Stimulated activated CD8-positive, alpha-beta memory T cell treated with anti-CD3 and anti-CD28 coated beads, Interleukin-12 subunit alpha, Interleukin-12 subunit beta, amount 100 ng/mL, for 1 hour (primary cell): ENCODE measurements around the gene MGMT.

Experiments used
- DNase-seq: peaks from one replicate; pipeline ENCODE4 v3.0.0-alpha.2; 2020; ENCODE audit warnings: low read depth

The MGMT gene

DNA sequence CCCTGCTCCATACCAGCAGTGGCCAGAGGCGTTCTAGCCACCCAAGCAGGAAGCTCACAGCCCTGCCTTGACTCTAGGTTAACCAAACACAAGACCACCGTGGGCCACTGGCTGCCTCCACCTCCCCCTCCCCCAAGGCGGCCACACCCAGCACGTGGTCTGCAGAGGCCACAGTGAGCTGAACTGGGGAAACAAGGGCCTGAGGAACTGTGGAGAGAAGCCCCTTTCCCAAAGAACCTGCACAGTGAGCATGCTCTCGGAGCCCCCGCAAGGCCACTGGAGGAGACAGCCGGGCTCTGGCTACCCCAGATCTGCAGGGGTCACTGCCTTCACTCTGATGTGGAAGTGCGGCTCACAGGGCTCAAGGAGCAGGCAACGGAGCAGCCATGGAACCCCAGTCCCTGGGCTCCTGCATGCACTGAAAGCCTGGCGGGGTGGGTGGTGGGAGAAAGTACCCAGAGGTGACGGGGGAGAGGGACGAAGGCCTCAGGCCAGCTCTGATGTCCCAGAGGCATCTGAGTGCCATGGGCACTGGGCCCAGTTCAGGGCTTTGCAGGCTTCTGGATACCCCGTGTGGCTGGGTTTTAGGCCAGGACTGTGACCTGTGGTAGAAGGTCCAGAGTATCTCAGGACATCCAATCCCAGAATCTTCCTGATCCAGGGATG is 307.8 kb downstream of the MGMT start:
- no peak for DNase-seq

DNA sequence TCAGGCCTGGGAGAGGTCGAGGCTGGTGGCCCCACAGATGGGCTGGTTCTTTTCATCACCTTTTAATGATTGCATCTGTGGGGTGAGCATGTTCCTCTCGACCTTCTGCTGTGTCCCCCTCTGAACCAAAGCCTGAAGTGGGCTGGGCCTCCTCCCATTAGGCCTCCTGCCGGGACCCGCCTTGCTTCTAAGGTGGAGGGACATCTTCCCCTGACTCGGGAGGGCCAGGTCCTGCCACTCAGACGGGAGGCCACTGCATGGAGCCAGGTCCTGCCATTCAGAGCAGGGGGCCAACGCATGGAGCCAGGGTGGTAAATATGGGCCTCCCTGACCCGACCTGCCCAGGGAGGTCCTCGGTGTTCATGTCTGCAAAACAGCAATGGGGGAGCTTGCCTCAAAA is 308.6 kb downstream of the MGMT start:
- no peak for DNase-seq

DNA sequence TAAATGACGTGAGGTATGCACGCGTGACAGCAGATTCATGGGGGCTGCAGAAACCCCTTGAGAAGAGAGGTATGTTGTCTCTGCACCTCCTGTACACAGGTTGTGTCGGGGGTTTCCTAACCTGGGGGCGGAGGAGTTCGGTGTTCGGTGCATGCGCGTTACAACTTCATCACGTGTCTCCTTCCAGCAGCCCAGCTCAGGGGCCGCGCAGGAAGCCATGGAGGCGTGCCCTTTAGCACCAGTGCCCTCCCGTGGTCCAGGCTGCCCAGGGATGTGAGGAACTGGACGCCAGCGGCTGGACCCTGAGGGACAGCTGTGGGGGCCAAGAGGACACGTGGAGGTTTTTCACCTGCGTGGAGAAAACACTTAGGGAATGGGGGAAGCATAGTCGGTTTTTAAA is 310.6 kb downstream of the MGMT start:
- no peak for DNase-seq

DNA sequence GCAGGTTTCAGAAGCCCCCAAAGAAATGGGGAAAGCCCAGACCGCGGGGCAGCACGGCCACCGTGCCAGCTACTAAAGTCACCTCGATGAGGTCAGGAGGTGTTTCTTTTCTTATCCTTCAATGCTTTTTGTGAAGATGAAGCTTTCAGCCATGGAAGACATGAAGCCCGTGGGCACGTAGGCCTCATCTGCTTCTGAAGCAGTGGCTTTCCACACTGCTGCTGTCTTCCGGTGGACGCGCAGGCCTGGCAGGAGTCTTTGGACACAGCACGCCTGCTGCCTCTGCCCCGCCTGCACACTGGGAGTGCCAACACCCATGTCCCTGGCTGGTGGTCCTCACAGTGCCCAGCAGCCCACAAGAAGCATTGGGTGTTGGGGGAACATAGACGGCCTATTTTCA is 311.5 kb downstream of the MGMT start:
- DNase-seq = no peak

DNA sequence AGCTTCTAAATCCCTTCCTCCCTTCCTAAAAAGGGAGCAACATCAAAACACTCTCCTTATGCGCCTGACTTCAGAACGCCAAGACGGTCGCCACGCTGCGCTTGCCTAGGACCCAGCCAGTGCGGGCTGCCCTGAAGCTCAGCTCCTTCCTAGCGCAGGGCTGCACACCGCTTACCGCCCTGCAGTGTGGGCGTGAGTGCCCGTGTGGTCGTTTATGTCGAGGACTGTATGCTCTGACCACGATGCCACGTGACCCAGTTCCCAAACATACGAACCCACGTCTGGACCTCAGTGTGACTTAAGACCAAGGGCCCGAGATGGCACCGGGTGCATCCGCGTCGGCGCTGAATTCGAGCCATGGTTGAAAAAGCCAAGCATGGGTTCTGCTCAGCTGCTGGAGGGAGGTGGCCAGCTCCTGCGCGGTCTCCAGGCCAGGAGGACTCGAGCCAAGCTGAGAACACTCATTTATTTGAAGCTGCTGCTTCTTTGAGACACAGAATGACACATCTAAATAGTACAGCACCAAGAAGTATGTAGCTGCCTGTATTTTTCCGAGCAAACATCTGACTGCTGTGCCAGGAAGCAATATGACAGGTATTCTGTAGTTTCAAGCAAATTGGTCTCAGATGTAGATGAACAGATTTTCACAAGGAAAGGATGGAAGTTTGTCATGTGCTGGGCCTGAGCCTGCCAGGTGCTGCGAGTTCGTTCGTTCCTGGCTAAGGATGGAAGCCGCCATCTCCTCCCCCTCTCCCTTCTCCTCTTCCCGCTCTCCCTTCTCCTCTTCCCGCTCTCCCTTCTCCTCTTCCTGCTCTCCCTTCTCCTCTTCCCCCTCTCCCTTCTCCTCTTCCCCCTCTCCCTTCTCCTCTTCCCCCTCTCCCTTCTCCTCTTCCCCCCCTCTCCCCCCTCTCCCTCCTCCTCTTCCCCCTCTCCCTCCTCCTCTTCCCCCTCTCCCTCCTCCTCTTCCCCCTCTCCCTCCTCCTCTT is 312.4 kb downstream of the MGMT start:
- no peak for DNase-seq

DNA sequence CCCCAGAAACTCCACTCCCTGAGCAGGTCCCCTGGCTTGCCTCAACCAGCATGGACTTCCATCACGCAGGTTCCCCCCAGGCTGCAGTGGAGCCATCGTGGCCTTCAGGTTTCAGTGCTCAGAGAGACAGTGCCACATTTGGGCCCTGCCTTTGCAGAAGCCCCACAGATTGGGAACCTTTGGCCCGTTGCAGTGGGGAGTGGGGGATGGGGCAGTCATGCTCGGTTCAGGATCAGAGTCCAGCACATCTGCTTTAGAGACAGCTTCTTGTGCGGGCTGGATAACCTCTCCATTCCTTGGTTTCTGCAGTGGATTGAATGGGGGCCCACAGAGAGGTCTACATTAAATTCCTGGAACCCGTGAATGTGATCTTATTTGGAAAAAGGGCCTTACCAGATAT is 313.2 kb downstream of the MGMT start:
- DNase-seq = no peak

DNA sequence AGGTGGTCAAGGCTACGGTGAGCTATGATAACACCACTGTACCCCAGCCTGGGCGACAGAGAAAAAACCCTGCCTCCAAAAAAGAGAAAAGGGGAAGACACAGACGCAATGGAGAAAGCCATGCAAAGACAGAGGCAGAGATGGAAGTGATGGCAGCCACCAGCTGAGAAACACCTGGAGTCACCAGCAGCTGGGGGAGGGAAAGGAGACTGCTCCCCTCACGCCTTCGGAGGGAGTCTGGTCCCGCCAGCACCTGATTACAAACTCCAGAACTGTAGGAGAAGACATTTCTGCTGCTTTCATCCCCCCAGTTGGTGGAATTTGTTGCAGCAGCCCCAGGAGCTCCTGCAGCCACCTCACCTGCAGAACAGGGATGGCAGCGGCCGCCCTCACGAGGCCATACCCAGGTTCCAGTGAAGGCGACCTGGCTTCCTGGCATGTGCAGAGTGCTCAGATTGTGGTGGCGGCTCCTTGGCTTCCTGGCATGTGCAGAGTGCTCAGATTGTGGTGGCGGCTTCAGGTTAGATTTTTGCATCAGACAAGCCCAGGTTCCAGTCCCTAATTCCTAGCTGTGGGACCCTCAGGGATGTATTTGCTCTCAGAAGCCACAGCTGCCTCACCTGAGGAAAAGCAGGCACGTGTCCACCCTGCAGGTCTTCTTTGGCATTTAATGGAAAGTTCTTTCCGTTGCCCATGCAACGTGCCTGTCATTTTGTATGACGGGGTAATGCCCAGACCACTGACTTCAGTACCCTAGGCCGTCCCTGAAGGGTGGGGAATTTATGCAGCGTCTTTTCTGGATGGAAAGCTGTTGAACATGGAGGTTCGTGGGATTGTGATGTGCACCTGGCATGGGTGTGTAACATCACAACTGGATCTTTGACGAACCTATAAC is 314.1 kb downstream of the MGMT start:
- no peak for DNase-seq

DNA sequence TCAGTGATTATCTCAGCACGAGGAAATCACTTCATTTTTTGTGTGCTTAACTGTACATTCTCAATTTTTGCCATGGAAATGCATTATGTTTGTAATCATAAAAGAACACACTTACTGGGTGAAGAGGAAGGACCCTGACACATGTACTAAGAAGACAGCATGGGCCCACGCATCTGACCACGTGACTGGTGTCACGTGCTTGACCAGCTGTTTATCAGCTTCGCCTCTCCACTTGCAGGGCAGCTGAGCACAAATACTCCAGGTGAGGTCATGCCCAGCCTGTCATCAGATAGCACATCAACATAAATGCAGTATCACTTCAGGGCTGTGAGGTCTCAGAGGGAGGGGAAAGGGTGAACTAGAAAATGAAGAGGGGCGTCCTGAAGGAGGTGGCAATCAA is 317.2 kb downstream of the MGMT start:
- DNase-seq = no peak

DNA sequence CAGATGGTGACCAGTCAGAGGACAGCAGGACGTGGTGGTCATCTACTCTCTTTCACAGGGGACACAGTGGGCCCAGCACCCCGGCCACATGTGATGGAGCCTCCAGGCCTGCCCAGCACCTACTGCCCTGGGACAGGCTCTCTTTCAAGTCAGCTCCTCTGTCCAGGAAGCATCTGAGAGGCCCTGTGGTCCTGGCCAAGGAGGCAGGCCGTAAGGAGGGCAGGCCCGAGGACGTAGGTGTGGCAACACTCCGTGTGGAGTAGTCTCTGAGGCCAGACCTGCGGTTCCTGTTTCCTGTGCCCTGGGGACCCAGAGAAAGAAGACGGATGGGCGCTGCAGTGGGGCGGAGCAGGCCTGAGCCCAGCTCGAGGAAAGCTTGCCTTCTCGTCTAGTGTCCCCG is 317.9 kb downstream of the MGMT start:
- DNase-seq = no peak

DNA sequence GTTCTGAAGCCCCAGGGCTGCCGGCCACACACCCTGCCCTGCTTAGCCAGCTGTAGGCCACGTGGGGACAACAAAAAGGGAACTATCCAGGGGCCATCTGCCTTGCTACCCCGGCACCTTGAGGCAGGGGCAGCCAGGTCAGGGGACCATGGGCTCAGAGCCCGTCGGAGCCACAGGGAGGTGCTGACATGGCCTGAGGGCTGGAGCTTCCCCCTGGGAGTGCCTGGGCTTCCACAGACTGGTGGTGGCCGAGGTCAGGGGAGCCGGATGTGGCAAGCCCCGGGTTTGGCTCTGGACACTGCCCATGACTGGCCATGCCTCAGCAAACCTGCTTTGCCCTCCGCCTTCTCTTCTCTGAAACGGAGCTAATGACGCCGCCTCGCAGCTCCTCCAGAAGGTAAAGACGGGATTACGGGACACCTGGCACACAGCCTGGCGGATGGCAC is 318.5 kb downstream of the MGMT start:
- no peak for DNase-seq

DNA sequence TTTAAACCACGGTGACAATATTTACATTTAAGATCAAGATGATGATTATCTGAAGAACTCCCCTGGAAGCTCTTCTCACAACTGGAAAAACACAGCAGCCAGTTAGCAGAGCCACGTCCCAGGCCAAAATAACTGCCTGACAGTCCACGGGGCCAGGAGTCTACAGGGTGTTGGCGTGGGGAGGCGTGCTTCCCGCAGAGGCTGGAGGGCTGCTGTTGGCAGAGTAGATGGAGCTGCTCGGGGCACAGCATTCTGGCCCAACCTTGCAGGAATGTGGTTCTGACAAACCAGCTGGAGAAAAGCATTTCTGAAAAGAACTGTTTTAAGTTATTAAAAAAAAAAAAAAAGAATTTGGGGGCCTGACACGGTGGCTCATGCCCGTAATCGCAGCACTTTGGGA is 319.2 kb downstream of the MGMT start:
- no peak for DNase-seq

DNA sequence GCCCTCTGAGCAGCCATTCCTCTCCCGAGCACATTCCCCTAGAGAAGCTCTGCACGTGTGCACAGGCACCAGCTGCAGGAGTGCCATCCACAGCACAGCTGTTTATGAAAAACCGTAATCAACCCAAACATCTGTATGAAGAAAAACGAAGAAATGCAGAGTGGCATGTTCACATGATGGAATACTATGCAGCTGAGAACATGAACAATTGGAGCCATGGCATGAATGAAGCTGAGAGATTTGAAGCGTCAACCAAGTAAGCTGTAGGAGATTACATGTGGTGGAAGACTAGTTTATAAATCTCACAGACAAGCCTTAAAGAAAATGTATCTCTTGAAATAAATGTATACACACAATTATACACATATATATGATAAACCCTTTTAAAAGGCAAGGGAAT is 320.5 kb downstream of the MGMT start:
- no peak for DNase-seq

DNA sequence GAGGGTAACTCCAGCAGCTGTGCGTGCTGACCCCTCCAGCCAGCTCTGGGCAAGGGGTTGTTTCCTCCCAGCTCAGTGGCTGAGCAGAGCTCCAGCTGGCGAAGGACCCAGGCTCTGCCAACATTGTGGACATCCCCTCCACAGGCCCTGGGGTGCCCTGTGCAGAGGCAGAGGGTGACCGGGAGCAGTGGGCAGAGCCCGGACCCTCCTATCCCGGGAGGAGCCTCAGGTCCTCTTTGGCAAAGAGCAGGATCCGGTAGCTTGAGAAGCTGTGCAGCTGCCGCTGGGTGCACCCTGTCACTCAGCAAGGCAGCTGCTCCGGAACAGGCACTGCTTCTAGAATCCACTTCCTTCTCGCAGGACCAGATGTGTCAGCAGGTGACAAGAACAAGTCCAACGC is 321.2 kb downstream of the MGMT start:
- DNase-seq = no peak

DNA sequence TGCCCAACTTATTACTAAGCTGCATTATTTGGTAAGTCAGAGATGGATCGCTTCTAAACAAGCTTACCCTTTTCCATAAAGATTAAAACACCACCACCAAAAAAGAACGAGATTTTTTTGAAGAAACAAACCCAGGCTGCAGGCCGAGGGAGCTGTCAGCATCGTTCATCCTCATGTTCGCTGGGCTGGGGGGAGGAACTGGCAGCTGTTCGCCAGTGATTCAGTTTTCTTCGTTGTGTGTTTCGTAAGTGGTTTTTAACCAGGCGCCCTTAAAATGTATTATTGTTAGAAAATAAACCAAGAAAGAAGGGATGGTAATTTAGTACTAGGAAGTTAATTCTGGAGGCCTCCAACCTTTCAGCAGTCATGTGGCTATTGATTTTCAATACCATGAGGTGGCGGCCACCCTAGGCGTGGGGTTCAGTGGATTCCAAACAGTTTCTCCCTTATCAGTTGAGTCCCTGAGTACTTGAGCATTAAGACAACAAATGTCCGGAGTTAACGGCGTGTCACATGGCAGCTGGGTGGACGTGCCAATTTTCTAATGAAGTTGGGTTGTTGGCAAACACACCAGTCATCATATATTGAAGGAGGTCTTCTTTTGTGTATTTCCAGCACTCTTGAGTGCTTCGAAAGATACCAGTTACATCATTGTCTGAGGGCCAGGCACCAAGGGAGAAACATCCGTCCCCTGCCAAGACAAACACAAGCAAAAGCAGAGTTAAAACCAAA is 323.8 kb downstream of the MGMT start:
- DNase-seq = no peak

DNA sequence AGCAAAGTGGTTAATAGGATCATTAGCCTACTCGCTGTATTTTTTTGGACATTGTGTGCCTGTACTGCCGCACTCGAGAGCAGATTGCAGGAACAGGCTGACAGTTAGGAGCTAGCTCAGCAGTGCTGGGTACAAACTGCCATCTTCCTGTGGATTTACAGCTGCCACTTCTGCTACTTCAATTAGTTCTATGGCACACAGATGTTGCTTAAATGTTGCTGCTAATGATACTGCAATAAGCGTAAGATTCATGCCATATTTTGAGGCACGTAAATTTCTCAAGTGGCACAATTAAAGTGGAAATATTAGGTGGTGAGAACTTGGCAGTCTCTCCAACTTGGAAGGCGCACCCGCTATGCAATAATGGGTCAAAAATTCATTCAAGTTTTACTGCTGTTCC is 325.1 kb downstream of the MGMT start:
- DNase-seq = no peak

DNA sequence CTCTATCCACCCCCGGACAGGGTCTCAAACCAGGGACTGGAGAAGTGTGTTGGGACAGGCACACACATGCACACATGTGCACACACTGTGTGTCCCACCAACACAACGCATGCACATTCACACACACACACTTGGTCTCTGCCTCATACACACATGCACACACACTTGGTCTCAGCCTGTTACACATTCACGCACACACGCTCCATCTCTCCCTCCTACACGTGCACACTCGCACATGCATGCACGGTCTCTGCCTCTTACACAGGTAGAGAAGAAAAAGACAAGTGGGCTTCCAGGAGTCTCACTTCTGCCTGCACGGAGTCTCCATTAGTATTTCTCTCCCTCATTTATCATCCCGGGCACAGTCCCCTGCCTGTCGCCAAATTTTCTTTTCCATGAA is 325.8 kb downstream of the MGMT start:
- DNase-seq = no peak

DNA sequence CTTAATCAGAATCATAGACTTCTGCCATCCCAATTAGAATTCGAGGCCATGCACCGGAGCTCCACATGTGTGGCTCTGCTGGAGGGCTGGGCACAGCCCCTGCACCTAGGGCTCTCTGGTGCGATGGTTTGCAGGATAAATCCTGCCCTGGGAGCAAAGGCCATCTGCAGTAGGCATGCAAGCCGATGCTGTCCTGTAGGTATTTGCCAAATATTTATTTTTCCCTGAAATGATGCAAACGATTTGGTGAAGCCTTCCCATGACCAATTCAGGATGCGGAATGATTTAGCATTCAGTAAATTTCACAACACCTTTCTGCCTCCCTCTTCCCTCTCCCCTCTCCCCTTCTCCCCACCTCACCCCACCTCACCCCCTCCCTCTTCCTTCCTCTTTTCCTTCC is 326.4 kb downstream of the MGMT start:
- DNase-seq = no peak

DNA sequence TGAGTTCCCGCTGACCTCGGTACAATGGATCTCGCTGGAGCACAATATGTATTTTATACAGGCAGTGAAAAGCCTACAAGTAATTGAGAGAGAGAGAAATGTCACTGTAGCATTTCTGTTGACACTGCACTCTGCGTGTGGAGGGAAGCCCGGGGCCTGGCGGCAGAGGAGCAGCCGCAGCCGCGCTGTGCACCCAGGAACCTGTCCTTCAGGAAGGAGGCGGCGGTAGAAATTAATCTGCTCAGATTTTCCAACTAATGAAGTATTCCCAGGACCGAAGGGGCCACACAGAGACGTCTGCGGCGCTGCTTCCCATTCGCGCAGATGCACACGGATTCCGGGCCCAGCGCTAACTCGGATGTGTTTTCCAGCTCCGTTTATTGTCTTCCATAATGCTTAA is 327.0 kb downstream of the MGMT start:
- DNase-seq = no peak

DNA sequence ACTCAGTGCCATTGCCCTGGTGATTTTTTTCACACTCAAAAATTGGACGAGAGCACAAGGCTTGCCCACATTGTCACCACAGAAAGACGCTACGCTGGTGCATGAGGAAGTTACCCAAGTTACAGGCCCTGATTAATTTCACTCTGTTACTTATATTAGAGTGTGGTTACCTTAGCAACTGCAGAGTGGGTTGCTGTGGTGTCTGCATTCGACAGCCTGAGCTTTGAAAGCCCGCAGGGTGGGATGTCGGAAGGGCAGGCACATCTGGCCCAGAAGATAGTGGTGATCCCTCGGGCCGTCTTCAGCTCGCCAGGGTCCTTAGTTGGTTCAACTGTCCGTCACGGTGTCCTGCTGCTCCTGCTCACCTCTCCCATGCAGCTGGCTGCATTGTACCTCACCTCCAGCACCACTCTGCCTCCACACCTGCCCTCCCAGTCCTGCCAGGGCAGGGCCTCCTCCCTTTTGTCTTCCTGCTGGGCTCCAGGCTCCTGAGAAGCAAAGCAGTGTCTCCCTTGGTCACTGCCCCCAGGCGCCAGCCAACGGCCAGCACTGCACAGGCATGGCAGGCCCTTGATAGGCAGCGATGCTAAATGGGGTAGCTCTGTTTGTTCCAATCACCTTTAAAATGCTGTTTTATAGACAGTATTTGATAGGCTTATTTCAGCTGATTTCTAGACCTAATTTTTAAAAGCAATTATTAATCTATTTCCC is 329.8 kb downstream of the MGMT start:
- no peak for DNase-seq

DNA sequence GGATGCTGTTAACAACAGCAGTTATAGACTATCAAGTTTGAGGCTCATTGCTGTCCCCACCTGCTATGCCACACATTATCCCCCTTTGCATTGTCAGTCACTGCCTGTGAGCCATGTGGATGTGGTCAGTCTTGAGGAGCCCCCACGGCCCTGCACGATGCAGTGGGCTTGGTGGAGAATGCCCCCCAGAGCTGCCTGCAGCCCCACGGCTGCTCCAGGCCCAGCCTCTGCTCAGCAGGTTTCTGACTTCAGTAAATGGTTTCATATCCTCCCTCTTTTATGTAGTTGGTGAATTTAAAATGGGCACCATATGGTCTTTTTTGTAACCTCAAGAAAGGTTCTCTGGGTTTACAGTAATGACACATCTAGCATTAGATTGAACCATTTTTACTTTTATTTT is 332.9 kb downstream of the MGMT start:
- no peak for DNase-seq

DNA sequence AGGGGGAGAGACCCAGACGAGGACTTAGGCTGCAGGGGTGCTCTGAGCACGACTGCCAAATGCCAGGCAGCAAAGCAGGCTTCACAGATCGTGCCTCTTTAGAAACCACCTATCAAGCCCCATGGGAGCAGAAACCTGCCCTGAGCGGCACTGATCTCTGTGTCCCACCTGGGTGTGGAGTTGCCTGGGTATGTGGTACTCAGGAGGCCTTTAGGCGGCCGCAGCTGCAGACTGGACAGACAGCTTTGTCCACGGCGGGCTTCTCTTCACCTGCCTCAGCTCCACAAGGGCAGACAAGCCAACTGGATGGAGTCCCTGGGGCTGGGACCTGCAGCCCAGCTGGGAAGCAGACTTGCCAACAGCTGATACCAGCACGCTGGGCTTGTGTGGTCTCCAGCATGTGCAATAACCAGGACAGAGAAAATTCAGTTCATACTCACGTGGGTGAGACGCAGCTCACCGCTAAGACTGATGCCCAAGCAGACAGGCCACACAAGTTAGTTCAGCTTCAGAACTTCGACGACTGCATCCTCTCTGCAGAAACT is 333.8 kb downstream of the MGMT start:
- DNase-seq = no peak
